Measurements from ENCODE around the gene CXCL6.

Gene CXCL6

GRCh38 chr4:73869130-73870055, 32.9 kb downstream of the CXCL6 start, which contains the start of gene CXCL1:
CXCL1 (plus strand) TSS chr4:73869393; CDS start chr4:73869471, 78 bp downstream.
- DNase-seq = no peak

GRCh38 chr4:73870260-73870659, 33.8 kb downstream of the CXCL6 start:
- DNase-seq = no peak

DNA sequence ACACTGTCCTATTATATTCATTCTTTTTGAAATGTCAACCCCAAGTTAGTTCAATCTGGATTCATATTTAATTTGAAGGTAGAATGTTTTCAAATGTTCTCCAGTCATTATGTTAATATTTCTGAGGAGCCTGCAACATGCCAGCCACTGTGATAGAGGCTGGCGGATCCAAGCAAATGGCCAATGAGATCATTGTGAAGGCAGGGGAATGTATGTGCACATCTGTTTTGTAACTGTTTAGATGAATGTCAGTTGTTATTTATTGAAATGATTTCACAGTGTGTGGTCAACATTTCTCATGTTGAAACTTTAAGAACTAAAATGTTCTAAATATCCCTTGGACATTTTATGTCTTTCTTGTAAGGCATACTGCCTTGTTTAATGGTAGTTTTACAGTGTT, 34.3 kb downstream of the CXCL6 start:
- DNase-seq = no peak

DNA sequence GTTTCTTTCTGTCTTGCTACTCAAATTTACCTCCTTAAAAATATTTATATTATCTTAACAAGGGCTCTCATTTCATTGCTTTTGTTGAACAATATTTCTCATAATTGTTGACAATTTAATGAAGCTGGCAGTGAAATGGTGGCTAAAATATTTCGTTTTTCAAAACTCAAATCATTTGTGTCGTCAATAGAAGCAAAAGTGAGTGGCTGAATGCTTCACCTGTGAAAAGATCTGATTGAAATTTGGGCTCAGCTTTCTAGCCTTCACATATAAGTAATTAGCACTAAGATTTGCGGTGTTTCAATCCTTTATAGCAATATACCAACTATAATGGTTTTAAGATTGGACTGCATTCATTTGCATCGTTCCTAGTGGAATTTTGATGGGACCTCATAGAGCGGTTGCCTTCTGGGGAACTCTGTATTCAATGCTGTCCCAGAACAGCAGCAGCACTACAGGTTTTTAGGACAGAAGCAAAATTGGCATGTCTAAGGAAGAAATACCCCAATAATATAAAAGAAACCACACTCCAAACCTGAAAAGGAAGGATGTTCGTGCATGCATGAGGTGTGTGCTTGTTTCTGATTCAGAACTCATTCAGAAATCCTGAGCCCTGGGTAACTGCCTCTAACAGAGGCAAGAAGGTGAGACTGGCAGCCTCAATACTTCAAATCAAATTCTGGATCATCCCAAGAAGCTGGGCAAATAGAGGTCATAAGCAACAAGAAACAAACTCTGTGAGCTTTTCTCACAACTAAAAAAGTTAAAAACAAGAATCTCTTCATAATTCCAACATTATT, 35.2 kb downstream of the CXCL6 start:
- DNase-seq = no peak

GRCh38 chr4:73872316-73873108, 36.0 kb downstream of the CXCL6 start:
- no peak for DNase-seq

- DNase-seq = no peak
Measured at GRCh38 chr4:73874386-73874785, 37.9 kb downstream of the CXCL6 start.

GRCh38 chr4:73875401-73875800, 38.9 kb downstream of the CXCL6 start:
- no peak for DNase-seq

GRCh38 chr4:73883306-73883705, 46.8 kb downstream of the CXCL6 start:
- no peak for DNase-seq

DNA sequence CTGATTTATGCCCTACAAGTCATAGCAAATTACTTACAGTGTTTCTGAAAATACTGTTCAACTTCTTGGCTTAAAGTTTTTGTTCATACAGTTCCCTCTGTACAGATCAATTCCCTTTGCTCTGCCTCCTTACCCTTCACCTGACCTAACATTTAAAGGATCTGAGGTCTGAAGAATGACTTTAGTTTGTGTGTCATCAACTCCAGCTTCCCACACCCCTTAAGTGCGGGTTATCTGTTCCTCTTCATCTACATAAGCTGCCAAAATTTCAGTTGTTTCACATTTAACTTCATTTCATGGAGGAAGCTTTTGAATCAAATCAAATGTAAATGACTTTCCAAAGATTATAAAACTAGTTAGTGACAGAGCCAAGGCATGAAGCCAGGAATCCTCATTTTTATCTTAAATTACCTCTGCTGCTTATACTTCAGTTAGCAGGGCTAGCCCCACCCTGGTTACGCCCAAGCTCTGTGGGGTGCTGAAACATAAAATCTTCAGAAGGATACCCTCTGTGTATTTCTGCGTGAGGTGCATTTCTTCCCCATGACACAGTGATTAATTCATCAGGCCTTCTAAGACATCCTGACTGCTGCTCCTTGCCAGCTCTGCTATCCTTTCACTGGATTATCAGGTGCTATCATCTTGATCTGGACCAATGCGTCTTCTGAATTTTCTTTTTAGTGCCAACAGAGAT, 49.2 kb downstream of the CXCL6 start:
- no peak for DNase-seq

Measured in NCI-H1105 (cell line).